Measurements from ENCODE around the gene PUS7L.
A peak's percentile ranks its signal among the peaks of the same experiment; 100 is the strongest.
"Not testable (repeated sequence)": the region's sequence is repeated elsewhere in the genome, so short reads cannot be mapped to it uniquely, and the experiment has no call there.

Gene PUS7L

DNA sequence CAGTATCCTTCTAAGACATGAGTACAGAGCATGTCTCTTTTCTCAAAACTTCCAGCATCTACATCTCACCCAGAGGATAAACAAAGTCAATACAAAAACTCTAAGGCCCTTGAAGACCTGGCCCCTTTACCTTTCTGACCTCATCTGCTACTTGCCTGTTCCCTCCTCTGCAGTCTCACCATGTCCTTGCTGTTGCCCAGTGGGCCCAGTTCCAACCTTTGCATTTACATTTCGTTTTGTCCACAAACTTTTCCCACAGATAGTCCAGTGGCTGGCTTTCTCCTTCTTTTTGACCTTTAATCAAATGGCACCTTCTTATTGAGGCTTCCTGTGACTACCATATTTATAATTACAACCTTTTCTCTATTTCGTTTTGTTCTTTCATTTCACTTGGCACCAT, 1.8 kb upstream of the PUS7L start:
- no peak for DNase-seq
- peaks cover 5% of the 10 kb centered on the region for H3K36me3 Mint-ChIP-seq (ENCODE audit: low read depth)
- TF ChIP-seq, protein P1, sequence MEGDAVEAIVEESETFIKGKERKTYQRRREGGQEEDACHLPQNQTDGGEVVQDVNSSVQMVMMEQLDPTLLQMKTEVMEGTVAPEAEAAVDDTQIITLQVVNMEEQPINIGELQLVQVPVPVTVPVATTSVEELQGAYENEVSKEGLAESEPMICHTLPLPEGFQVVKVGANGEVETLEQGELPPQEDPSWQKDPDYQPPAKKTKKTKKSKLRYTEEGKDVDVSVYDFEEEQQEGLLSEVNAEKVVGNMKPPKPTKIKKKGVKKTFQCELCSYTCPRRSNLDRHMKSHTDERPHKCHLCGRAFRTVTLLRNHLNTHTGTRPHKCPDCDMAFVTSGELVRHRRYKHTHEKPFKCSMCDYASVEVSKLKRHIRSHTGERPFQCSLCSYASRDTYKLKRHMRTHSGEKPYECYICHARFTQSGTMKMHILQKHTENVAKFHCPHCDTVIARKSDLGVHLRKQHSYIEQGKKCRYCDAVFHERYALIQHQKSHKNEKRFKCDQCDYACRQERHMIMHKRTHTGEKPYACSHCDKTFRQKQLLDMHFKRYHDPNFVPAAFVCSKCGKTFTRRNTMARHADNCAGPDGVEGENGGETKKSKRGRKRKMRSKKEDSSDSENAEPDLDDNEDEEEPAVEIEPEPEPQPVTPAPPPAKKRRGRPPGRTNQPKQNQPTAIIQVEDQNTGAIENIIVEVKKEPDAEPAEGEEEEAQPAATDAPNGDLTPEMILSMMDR (IDR thresholded peaks at IDR 0.05): no peak
- peak overlapping the region; percentile 51 for H3K4me3 Mint-ChIP-seq
- no peaks in the 10 kb centered on the region for H3K27me3 Mint-ChIP-seq (ENCODE audit: low read depth, poor library complexity)
- H3K9me3 Mint-ChIP-seq: peaks cover 5% of the 10 kb centered on the region
- peak overlapping the region; percentile 2 for H3K27ac Mint-ChIP-seq
- peaks cover 15% of the 10 kb centered on the region for H3K4me1 Mint-ChIP-seq

DNA sequence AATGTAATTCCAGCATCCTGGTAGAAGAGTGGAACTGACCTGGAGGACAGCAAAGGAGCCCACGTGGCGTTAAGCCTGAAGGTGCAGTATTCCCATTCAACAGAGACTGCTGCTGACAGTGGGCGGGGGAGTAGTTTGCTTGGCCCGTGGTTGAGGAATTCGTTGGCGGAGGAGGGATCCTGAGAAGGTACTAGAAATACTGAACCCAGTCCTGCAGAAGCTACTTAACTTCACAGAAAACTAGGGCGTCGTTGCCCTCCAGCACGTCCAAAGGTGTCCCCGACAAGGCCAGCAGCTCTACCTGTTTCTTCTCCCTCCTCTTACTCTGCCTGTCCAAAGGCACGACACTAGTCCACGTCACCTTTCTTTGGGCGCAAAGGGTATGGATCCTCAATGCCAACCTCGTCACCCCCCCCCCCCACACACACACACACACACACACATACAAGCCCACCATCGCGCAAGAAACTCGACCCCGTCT, 303 bp downstream of the PUS7L start:
- Mint-ChIP-seq H3K36me3 (ENCODE audit: low read depth) (peaks cover 18% of the 10 kb centered on the region), H3K4me3 (peak overlapping the region; percentile 86), H3K27me3 (ENCODE audit: low read depth, poor library complexity) (no peaks in the 10 kb centered on the region), H3K9me3 (peaks cover 5% of the 10 kb centered on the region), H3K4me1 (peaks cover 15% of the 10 kb centered on the region), H3K27ac (no peak overlapping the region)
- TF ChIP-seq, protein P1 (IDR thresholded peaks at IDR 0.05): no peak
- no peak for DNase-seq

DNA sequence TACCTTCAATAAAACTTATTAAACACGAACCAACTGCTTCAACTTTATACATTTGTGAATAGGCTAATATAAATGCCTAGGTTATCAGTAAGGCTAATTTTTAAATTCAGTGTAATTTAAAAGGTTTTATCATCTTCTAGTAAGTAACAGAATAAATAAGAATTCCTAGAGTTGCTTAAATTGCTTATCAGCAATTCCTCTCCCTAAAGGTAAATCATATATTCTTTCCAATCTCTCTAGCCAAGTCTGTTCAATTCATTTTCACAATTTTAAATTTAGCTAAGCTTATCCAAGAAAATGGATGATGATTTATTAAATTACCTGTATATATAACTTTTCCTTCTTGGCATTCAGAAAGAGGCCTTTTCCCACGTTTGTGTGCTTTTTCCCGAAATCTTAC, 4.6 kb downstream of the PUS7L start:
- TF ChIP-seq, protein P1 (IDR thresholded peaks at IDR 0.05): no peak
- H3K27me3 Mint-ChIP-seq (ENCODE audit: low read depth, poor library complexity): no peaks in the 10 kb centered on the region
- DNase-seq: no peak
- peaks cover 7% of the 10 kb centered on the region for H3K4me1 Mint-ChIP-seq
- peaks cover 12% of the 10 kb centered on the region for H3K9me3 Mint-ChIP-seq
- H3K4me3 Mint-ChIP-seq: no peak overlapping the region
- H3K36me3 Mint-ChIP-seq (ENCODE audit: low read depth): peaks cover 42% of the 10 kb centered on the region
- no peak overlapping the region for H3K27ac Mint-ChIP-seq

DNA sequence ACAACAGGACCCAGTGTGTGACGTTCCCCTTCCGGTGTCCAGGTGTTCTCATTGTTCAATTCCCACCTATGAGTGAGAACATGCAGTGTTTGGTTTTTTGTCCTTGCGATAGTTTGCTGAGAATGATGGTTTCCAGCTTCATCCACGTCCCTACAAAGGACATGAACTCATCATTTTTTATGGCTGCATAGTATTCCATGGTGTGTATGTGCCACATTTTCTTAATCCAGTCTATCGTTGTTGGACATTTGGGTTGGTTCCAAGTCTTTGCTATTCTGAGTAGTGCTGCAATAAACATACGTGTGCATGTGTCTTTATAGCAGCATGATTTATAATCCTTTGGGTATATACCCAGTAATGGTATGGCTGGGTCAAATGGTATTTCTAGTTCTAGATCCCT, 7.2 kb downstream of the PUS7L start:
- H3K4me1 Mint-ChIP-seq; DNase-seq; H3K27ac Mint-ChIP-seq; H3K27me3 Mint-ChIP-seq (ENCODE audit: low read depth, poor library complexity); H3K4me3 Mint-ChIP-seq; H3K9me3 Mint-ChIP-seq: not testable (repeated sequence)
- H3K36me3 Mint-ChIP-seq (ENCODE audit: low read depth): peaks cover 43% of the 10 kb centered on the region

- no peaks in the 10 kb centered on the region for H3K27me3 Mint-ChIP-seq (ENCODE audit: low read depth, poor library complexity)
Observed at GRCh38 chr12:43750814-43751213, 7.8 kb downstream of the PUS7L start.

GRCh38 chr12:43749016-43749415, 9.6 kb downstream of the PUS7L start:
- H3K27me3 Mint-ChIP-seq (ENCODE audit: low read depth, poor library complexity): no peaks in the 10 kb centered on the region
- H3K4me3 Mint-ChIP-seq: no peak overlapping the region
- no peak overlapping the region for H3K27ac Mint-ChIP-seq
- peaks cover 53% of the 10 kb centered on the region for H3K36me3 Mint-ChIP-seq (ENCODE audit: low read depth)
- TF ChIP-seq, protein P1 (IDR thresholded peaks at IDR 0.05): no peak
- H3K4me1 Mint-ChIP-seq: no peaks in the 10 kb centered on the region
- no peak for DNase-seq
- peaks cover 14% of the 10 kb centered on the region for H3K9me3 Mint-ChIP-seq

More at GRCh38 chr12:43750814-43751213, 7.8 kb downstream of the PUS7L start:
- Mint-ChIP-seq H3K27ac (no peak overlapping the region), H3K4me1 (no peaks in the 10 kb centered on the region), H3K9me3 (peaks cover 7% of the 10 kb centered on the region), H3K36me3 (ENCODE audit: low read depth) (peaks cover 47% of the 10 kb centered on the region), H3K4me3 (no peak overlapping the region)
- no peak for DNase-seq
- TF ChIP-seq, protein P1 (IDR thresholded peaks at IDR 0.05): no peak

Data from nephron progenitor cell (in vitro differentiated cells).